Measurements from ENCODE around the gene PDE4D. TPM values are rescaled to one million over a fixed set of nuclear protein-coding genes. Genes with fewer than 3 reads are reported as not detected.

The PDE4D gene
- total RNA-seq, 1 donor from 2014 or later = 11.8 TPM

DNA sequence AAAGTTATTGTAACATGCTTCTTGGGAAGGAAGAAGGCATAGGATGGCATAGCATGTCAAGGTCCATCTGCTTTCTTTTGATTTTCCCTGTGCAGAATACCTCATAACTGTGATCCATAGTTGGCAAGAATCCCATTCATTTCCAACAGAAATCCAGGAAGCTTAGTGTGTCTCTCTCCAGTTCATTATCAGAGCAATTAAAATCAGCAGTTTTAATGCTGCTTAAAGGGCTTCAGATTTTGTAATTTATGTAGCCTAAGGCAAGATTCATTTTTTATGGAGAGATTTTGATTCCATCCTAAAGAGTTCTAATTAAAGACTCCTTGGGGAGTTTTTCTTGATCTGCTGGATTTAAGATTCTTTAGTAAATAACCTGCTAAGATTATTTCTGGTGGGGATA, 560.1 kb downstream of the PDE4D start:
- DNase-seq (ENCODE audit: low read depth, low spot score) = no peak
- H3K9me3 Mint-ChIP-seq = peaks cover 2% of the 10 kb centered on the region
- H3K27ac Mint-ChIP-seq (ENCODE audit: unreplicated experiment) = no peak overlapping the region
- H3K4me1 Mint-ChIP-seq = peaks cover 55% of the 10 kb centered on the region
- TF ChIP-seq, protein P1, sequence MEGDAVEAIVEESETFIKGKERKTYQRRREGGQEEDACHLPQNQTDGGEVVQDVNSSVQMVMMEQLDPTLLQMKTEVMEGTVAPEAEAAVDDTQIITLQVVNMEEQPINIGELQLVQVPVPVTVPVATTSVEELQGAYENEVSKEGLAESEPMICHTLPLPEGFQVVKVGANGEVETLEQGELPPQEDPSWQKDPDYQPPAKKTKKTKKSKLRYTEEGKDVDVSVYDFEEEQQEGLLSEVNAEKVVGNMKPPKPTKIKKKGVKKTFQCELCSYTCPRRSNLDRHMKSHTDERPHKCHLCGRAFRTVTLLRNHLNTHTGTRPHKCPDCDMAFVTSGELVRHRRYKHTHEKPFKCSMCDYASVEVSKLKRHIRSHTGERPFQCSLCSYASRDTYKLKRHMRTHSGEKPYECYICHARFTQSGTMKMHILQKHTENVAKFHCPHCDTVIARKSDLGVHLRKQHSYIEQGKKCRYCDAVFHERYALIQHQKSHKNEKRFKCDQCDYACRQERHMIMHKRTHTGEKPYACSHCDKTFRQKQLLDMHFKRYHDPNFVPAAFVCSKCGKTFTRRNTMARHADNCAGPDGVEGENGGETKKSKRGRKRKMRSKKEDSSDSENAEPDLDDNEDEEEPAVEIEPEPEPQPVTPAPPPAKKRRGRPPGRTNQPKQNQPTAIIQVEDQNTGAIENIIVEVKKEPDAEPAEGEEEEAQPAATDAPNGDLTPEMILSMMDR (conservative IDR thresholded peaks at IDR 0.05) = no peak
- H3K4me3 Mint-ChIP-seq = no peak overlapping the region
- H3K27me3 Mint-ChIP-seq (ENCODE audit: low read depth) = no peaks in the 10 kb centered on the region
- no peaks in the 10 kb centered on the region for H3K36me3 Mint-ChIP-seq (ENCODE audit: low read depth)

DNA sequence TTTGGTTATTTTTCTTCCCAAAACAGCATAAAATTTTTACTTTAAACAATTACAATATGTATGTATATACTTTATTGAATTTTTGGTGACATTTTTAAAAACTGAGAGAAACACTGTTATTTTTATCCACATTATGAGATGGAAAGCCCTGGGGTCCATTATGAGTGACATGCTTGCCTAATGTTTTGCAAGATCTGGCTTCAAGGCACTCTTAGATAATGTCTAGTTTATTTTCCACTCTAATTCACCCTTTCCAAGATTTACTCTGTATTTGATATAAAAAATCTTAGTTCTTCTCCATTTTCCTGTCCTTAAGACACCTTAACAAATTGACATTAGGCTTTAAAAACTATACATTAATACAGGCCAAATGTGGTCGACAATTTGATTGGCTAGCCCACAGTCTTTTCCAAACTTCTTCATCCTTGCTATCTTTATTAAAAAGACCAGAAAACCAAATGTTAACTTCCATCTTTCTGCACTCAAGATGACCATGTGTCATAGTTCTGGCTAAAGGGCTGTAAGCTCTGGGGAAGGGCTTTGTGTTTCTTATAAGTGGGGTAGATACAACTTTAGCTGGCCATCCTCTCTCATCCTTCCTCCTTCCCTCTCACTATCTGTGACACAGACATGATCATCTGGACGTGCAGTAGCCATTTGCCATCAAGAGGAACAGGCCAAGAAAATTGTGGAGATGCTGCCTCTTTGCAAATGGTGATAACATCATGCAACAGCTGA, 561.1 kb downstream of the PDE4D start:
- no peak for DNase-seq (ENCODE audit: low read depth, low spot score)
- H3K27ac Mint-ChIP-seq (ENCODE audit: unreplicated experiment) = peak overlapping the region; percentile 24
- peaks cover 48% of the 10 kb centered on the region for H3K4me1 Mint-ChIP-seq
- H3K36me3 Mint-ChIP-seq (ENCODE audit: low read depth) = no peaks in the 10 kb centered on the region
- H3K4me3 Mint-ChIP-seq = no peak overlapping the region
- TF ChIP-seq, protein P1 (conservative IDR thresholded peaks at IDR 0.05) = no peak
- no peaks in the 10 kb centered on the region for H3K27me3 Mint-ChIP-seq (ENCODE audit: low read depth)
- H3K9me3 Mint-ChIP-seq = peaks cover 2% of the 10 kb centered on the region

DNA sequence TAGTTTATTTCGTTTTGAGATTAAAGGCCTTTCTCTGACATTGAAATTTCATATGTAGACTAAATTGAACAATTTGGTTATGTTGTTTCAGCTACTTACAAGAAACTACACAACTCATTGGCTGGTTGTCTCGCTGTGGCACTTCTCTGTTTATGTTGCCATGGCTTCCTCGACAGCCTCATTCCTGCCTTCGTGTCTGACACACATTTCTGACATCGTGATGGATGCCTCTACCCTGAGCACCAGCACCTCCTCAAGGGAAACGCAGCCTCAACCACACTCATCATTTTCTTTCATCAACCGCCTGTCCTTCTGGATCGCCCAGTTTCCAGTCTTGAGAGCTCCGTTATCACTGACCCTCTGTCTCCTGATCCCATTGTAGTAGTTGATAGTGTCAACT, 562.8 kb downstream of the PDE4D start:
- H3K4me1 Mint-ChIP-seq = peaks cover 39% of the 10 kb centered on the region
- TF ChIP-seq, protein P1 (conservative IDR thresholded peaks at IDR 0.05) = no peak
- H3K36me3 Mint-ChIP-seq (ENCODE audit: low read depth) = no peaks in the 10 kb centered on the region
- DNase-seq (ENCODE audit: low read depth, low spot score) = no peak
- no peak overlapping the region for H3K27ac Mint-ChIP-seq (ENCODE audit: unreplicated experiment)
- no peaks in the 10 kb centered on the region for H3K27me3 Mint-ChIP-seq (ENCODE audit: low read depth)
- H3K4me3 Mint-ChIP-seq = no peak overlapping the region
- peaks cover 2% of the 10 kb centered on the region for H3K9me3 Mint-ChIP-seq

DNA sequence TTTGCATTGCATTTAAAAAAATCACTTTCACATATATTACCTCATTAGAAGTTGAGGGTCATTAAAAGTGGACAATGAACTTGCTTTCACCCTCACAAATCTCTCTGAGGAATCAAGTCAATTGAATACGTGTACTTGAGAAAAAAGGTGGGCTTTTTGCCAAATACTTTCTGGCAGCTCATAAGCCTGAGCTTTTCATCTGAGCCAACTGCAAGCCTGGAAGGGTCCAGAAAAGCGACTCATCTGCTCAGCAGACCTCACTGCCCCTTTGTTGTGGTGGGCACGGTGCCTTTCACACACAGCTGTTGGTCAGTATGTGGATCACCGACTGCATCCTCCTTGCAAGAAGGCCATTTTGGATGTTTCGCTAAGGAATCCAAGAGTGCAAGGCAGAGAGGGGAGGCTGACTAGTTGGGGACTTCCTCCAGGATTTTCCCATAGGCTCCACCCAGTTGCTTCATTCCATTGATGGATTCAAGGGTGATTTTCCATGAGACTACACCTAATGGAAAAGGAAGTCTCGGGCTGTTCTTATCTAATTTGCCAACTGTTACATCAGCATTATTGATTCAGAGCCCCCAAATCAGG, 564.7 kb downstream of the PDE4D start:
- H3K27ac Mint-ChIP-seq (ENCODE audit: unreplicated experiment) = no peak overlapping the region
- TF ChIP-seq, protein P1 (conservative IDR thresholded peaks at IDR 0.05) = no peak
- H3K36me3 Mint-ChIP-seq (ENCODE audit: low read depth) = no peaks in the 10 kb centered on the region
- peaks cover 28% of the 10 kb centered on the region for H3K4me1 Mint-ChIP-seq
- no peak overlapping the region for H3K4me3 Mint-ChIP-seq
- peaks cover 2% of the 10 kb centered on the region for H3K9me3 Mint-ChIP-seq
- no peaks in the 10 kb centered on the region for H3K27me3 Mint-ChIP-seq (ENCODE audit: low read depth)
- no peak for DNase-seq (ENCODE audit: low read depth, low spot score)

DNA sequence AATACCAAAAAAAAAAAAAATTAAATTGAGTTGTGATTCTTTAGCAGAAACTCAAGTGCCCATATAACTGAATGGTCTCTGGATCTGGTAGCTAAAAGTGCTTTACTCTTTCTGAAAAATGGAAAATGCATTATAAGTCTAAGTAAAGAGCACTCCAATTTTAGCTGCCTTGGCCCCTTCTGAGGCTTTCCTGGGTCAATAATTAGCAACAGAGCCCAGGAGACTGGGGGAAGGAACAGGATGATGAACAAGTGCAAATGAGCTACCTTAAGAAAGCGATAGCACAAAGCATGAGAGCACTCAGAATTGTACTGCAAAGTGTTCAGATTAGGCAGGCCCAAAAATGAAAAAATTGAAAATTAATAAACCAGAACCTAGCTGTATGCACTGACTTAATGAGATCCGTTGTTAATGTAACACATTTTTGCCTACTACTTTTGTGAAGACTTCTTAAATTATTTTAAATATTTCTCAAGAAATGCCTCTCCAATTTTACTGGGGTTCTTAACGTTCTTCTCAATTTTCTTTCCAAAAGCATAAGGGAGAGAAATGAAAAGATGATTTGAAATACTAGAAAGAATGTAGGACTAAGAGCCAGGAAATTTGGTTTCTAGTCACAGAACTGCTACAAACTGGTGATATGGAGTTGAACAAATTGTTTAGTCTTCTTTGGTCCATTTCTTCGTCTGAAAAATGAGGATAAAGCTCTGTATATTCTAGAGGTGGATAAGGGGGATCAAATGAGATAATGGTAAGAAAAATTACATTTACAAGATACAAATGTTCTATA, 566.1 kb downstream of the PDE4D start:
- H3K9me3 Mint-ChIP-seq = peaks cover 2% of the 10 kb centered on the region
- H3K36me3 Mint-ChIP-seq (ENCODE audit: low read depth) = no peaks in the 10 kb centered on the region
- H3K27me3 Mint-ChIP-seq (ENCODE audit: low read depth) = no peaks in the 10 kb centered on the region
- DNase-seq (ENCODE audit: low read depth, low spot score) = no peak
- H3K4me1 Mint-ChIP-seq = peaks cover 24% of the 10 kb centered on the region
- TF ChIP-seq, protein P1 (conservative IDR thresholded peaks at IDR 0.05) = no peak
- no peak overlapping the region for H3K27ac Mint-ChIP-seq (ENCODE audit: unreplicated experiment)
- H3K4me3 Mint-ChIP-seq = no peak overlapping the region
